Mesenchymal stem cell (in vitro differentiated cells and primary cell): ENCODE results near the gene COL23A1.

Source experiments
- DNase-seq: peaks from one replicate; pipeline ENCODE4 v3.0.0-alpha.2; 2013
- H2AFZ ChIP-seq: one replicate; pipeline ENCODE4 v1.6.1; 2013; ENCODE audit warnings: low read depth, mild to moderate bottlenecking, control low read depth, inconsistent platforms, low read length, moderate library complexity
- H2AK5ac ChIP-seq: 2 replicates; pipeline ENCODE4 v1.6.1; 2013; ENCODE audit warnings: low read length, moderate library complexity, mild to moderate bottlenecking, inconsistent platforms; ENCODE audit not compliant: severe bottlenecking
- H2BK120ac ChIP-seq: one replicate; pipeline ENCODE4 v1.6.1; 2013; ENCODE audit warnings: low read depth, mild to moderate bottlenecking, inconsistent platforms, low read length, moderate library complexity
- H2BK12ac ChIP-seq, 2 experiments: one replicate each; pipeline ENCODE4 v1.6.1; 2013; ENCODE audit warnings: inconsistent platforms in 2 of 2, low read length in 2 of 2, mild to moderate bottlenecking in 2 of 2, moderate library complexity in 2 of 2, control low read depth in 1 of 2
- H2BK15ac ChIP-seq: one replicate; pipeline ENCODE4 v1.6.1; 2013; ENCODE audit warnings: mild to moderate bottlenecking, low read depth, inconsistent platforms; ENCODE audit not compliant: poor library complexity, severe bottlenecking
- H2BK5ac ChIP-seq: 2 replicates; pipeline ENCODE4 v1.6.1; 2013; ENCODE audit warnings: low read depth, mild to moderate bottlenecking, low read length, control low read depth, inconsistent platforms; ENCODE audit not compliant: poor library complexity, severe bottlenecking
- H3K14ac ChIP-seq, 2 experiments: one replicate each; pipeline ENCODE4 v1.6.1; 2013; ENCODE audit warnings: inconsistent platforms in 2 of 2, low read length in 2 of 2, control low read depth in 1 of 2, mild to moderate bottlenecking in 1 of 2, moderate library complexity in 1 of 2
- H3K18ac ChIP-seq, 2 experiments: one replicate each; pipeline ENCODE4 v1.6.1; 2013; ENCODE audit warnings: inconsistent platforms in 2 of 2, low read length in 2 of 2, control low read depth in 1 of 2, low read depth in 1 of 2, mild to moderate bottlenecking in 1 of 2
- H3K23ac ChIP-seq, 2 experiments: one replicate each; pipeline ENCODE4 v1.6.1; 2013; ENCODE audit warnings: inconsistent platforms in 2 of 2, low read length in 2 of 2, mild to moderate bottlenecking in 2 of 2, moderate library complexity in 2 of 2, control low read depth in 1 of 2
- H3K27ac ChIP-seq: 2 replicates; pipeline ENCODE4 v1.5.1; 2013; ENCODE audit warnings: mild to moderate bottlenecking, moderate library complexity, low read length, control low read depth, inconsistent platforms; ENCODE audit not compliant: poor library complexity, severe bottlenecking
- H3K27me3 ChIP-seq, 2 experiments: 2 replicates each; pipeline versions ENCODE4 v1.6.1 to v1.7.0; 2013; ENCODE audit warnings: low read length in 2 of 2, mild to moderate bottlenecking in 2 of 2, moderate library complexity in 2 of 2, control low read depth in 1 of 2, inconsistent platforms in 1 of 2; ENCODE audit not compliant: control insufficient read depth in 1 of 2, insufficient read depth in 1 of 2
- H3K36me3 ChIP-seq, 2 experiments: 2 replicates each; pipeline versions ENCODE4 v1.6.1 to v1.7.0; 2013; ENCODE audit warnings: low read length in 2 of 2, control low read depth in 1 of 2, inconsistent platforms in 1 of 2, low read depth in 1 of 2, mild to moderate bottlenecking in 1 of 2; ENCODE audit not compliant: insufficient read depth in 2 of 2, control insufficient read depth in 1 of 2
- H3K4ac ChIP-seq, 2 experiments: one replicate each; pipeline ENCODE4 v1.6.1; 2013; ENCODE audit warnings: inconsistent platforms in 2 of 2, low read length in 2 of 2, mild to moderate bottlenecking in 2 of 2, moderate library complexity in 2 of 2, control low read depth in 1 of 2, low read depth in 1 of 2
- H3K4me1 ChIP-seq: 2 replicates; pipeline ENCODE4 v1.6.1; 2013; ENCODE audit warnings: low read depth, low read length, control low read depth; ENCODE audit not compliant: control insufficient read depth, insufficient read depth
- H3K4me2 ChIP-seq: 2 replicates; pipeline ENCODE4 v1.6.1; 2013; ENCODE audit warnings: low read length, mild to moderate bottlenecking, inconsistent platforms; ENCODE audit not compliant: poor library complexity, severe bottlenecking
- H3K4me3 ChIP-seq, 2 experiments: 2 replicates each; pipeline versions ENCODE4 v1.5.1 to v1.7.0; 2013; ENCODE audit warnings: low read length in 2 of 2, mild to moderate bottlenecking in 2 of 2, control low read depth in 1 of 2, low read depth in 1 of 2; ENCODE audit not compliant: insufficient read depth in 1 of 2
- H3K79me1 ChIP-seq: replicated peaks from 2 replicates; pipeline ENCODE4 v1.6.1; 2013; ENCODE audit warnings: mild to moderate bottlenecking, control low read depth, low read length, inconsistent platforms; ENCODE audit not compliant: poor library complexity, severe bottlenecking
- H3K9ac ChIP-seq: 2 replicates; pipeline ENCODE4 v1.7.0; 2013; ENCODE audit warnings: mild to moderate bottlenecking, low read length, moderate library complexity
- H3K9me3 ChIP-seq: 2 replicates; pipeline ENCODE4 v1.7.0; 2013; ENCODE audit warnings: mild to moderate bottlenecking, low read length; ENCODE audit not compliant: control insufficient read depth
- H4K8ac ChIP-seq: one replicate; pipeline ENCODE4 v1.6.1; 2013; ENCODE audit warnings: inconsistent platforms, mild to moderate bottlenecking, low read length, moderate library complexity
- H4K91ac ChIP-seq: one replicate; pipeline ENCODE4 v1.6.1; 2013; ENCODE audit warnings: mild to moderate bottlenecking, low read length, inconsistent platforms
- WGBS: methylation state at CpG from one replicate; pipeline ENCODE4 v1.1.7; 2013; ENCODE audit warnings: mixed read lengths; 5-methylcytosine and 5-hydroxymethylcytosine counted together

Gene COL23A1

DNA sequence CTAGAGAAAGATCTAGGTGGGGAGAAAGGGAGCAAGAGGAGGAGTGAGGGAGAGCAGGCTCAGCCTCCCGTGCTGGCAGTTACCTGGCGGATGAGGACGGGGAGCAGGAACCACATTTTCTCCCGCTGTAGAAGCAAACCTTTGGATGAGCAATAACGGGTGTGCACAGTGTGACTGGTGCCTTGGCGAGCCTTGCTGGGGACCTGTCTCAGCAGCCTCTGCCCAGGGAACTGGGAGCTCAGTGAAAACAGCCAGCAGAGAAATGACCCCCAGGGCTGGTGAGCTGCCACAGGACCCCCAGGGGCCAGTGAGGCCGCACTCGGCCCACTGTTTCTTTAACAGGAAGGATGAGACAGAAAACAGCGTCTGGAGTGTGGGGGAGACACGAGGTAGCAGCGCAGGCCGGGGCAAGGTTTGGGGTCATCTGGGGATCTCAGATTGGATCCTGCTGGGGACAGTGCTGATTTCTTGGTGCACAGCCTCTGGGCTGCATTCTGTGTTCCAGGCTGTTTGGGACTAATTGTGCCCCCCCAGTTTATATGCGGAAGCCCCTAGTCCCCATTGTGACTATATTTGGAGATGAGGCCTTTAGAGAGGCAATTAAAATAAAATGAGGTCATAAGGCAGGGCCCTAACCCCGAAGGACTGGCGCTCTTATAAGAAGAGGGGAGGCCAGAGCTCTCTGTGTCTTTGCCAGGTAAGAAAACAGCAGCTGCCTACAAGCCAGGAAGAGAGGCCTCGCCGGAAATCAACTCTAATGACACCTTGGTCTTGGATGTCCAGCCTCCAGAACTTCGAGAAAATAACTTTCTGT, 238.8 kb downstream of the COL23A1 start:
- no peak overlapping the region for H2BK15ac ChIP-seq
- no peaks in the 10 kb centered on the region for H3K36me3 ChIP-seq
- no peak overlapping the region for H2AFZ ChIP-seq
- H3K9ac ChIP-seq: no peak overlapping the region
- H4K8ac ChIP-seq: no peak overlapping the region
- no peak overlapping the region for H3K27ac ChIP-seq
- H4K91ac ChIP-seq: no peak overlapping the region
- H2BK12ac ChIP-seq: no peak overlapping the region
- H3K4me3 ChIP-seq: no peak overlapping the region
- no peak overlapping the region for H2BK120ac ChIP-seq
- H3K18ac ChIP-seq: no peak overlapping the region
- no peak overlapping the region for H2AK5ac ChIP-seq
- H2BK5ac ChIP-seq: no peak overlapping the region
- no peak for DNase-seq
- no peak overlapping the region for H3K23ac ChIP-seq
- H3K9me3 ChIP-seq: no peaks in the 10 kb centered on the region
- no peaks in the 10 kb centered on the region for H3K4me1 ChIP-seq
- H3K4me2 ChIP-seq: no peak overlapping the region
- H3K14ac ChIP-seq: no peak overlapping the region
- H3K27me3 ChIP-seq: peaks cover 0 to 42% of the 10 kb centered on the region in 2 experiments
- no peaks in the 10 kb centered on the region for H3K79me1 ChIP-seq
- WGBS: 82% methylated on average over 18 of the region's 18 CpGs
- no peak overlapping the region for H3K4ac ChIP-seq

DNA sequence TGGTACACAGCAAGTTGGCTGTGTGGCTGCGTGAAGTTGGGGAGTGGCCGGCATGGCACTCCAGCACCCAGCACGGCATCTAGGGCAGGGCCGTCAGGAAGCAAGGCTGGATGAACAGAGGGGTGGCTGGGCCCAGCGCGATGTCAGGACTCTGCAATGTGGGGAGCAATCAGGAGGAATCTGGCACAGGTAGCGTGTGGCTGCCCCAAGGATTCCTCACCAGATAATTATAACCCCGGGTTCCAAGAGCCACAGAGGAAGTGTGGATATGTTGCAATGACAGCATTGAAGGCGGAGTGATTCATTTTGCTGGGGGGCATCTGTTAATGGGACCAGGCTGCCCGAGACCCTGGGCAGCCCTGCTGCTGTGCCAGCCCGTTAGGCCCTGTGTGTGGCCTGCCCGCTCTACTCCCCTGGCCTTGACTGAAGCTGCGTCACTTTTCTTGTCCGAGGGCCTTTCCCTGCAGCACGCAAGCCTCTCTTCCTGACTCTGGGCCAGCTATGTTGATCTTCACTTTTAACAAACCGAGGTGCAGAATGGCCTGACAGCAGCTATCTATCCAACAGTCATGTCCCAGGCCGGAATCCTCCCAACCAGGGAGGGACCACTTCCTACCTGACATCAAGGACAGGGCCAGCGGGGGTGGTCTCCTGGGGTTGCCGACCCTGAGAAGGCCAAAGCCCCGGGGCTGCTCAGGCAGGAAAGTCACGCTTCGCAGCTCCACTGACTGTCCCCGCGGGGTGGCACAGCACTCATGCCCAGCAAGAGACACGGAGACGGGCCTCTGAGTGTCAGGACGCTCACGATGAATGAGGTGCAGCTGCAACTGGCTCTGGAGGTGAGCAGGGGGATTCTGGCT, 239.6 kb downstream of the COL23A1 start:
- no peak overlapping the region for H2BK120ac ChIP-seq
- 86% methylated on average over 27 of the region's 28 CpGs for WGBS

DNA sequence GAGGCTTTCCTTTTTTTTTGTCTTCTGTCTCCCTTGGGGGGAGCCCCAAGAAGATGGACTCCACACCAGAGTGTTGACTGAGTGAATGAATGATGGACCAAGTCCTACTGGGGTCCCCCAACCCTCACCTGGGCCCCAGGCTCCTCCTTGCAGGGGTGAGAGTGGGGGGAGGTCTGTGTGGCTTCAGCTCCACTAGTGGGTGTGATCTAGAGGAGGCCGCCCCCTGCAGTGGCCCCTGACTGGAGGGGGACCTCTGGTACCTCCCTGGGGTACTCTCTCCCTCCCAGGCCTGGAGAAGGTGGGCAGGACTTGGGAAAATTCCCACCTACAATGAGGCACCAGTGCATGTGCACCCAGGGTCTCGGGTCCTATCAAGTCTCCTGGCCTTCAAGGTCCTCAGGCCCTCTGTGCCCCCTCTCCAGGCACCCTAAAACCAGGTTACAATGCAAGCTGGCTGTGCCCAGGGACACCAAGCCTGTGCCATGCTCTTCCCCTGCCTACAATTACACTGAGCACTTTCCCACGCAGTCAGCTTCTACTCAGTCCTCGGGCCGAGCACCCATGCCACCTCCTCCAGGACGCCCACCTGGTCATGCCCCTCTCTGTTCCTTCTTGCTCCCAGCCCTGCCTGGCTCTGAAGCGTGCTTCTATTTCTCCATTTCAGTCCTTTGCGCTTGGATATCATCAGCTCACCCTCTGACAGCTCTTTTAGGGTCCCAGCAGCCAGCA, 240.4 kb downstream of the COL23A1 start:
- DNase-seq: no peak

More for the DNA sequence above, 239.6 kb downstream of the COL23A1 start:
- Histone ChIP-seq H2AK5ac (no peak overlapping the region), H3K4me2 (no peak overlapping the region), H2AFZ (no peak overlapping the region), H4K8ac (no peak overlapping the region), H3K36me3 (no peaks in the 10 kb centered on the region), H4K91ac (no peak overlapping the region), H3K4me1 (no peaks in the 10 kb centered on the region), H2BK12ac (no peak overlapping the region), H3K14ac (no peak overlapping the region), H3K79me1 (no peaks in the 10 kb centered on the region), H2BK5ac (no peak overlapping the region), H2BK15ac (no peak overlapping the region), H3K27me3 (peaks cover 0 to 34% of the 10 kb centered on the region in 2 experiments), H3K4me3 (no peak overlapping the region), H3K18ac (no peak overlapping the region), H3K9me3 (no peaks in the 10 kb centered on the region), H3K4ac (no peak overlapping the region), H3K23ac (no peak overlapping the region), H3K9ac (no peak overlapping the region), H3K27ac (no peak overlapping the region)
- no peak for DNase-seq

More for the DNA sequence above, 240.4 kb downstream of the COL23A1 start:
- Histone ChIP-seq H3K14ac (no peak overlapping the region), H2BK5ac (no peak overlapping the region), H2AFZ (no peak overlapping the region), H3K4ac (no peak overlapping the region), H2AK5ac (no peak overlapping the region), H3K4me1 (no peaks in the 10 kb centered on the region), H3K4me3 (no peak overlapping the region), H3K27me3 (peaks cover 0 to 33% of the 10 kb centered on the region in 2 experiments), H3K27ac (no peak overlapping the region), H3K18ac (no peak overlapping the region), H3K4me2 (no peak overlapping the region), H3K9me3 (no peaks in the 10 kb centered on the region), H3K36me3 (no peaks in the 10 kb centered on the region), H3K9ac (no peak overlapping the region), H4K8ac (no peak overlapping the region), H3K23ac (no peak overlapping the region), H3K79me1 (no peaks in the 10 kb centered on the region), H2BK15ac (no peak overlapping the region), H2BK120ac (no peak overlapping the region), H2BK12ac (no peak overlapping the region), H4K91ac (peak overlapping the region; percentile 59)
- WGBS: 86% methylated on average over 8 of the region's 8 CpGs
